GM18873 (cell line): ENCODE data around the gene CARMIL1.

Source experiments
- ATAC-seq: cut with Tn5 transposase; IDR thresholded peaks from one replicate; pipeline ENCODE4 v1.9.1; 2021; ENCODE audit warnings: mild to moderate bottlenecking, moderate library complexity, moderate number of reproducible peaks; ENCODE audit not compliant: unreplicated experiment, low FRiP score

CARMIL1 gene

GRCh38 chr6:25399885-25400284 is 120.7 kb downstream of the CARMIL1 start:
- no peak for ATAC-seq

DNA sequence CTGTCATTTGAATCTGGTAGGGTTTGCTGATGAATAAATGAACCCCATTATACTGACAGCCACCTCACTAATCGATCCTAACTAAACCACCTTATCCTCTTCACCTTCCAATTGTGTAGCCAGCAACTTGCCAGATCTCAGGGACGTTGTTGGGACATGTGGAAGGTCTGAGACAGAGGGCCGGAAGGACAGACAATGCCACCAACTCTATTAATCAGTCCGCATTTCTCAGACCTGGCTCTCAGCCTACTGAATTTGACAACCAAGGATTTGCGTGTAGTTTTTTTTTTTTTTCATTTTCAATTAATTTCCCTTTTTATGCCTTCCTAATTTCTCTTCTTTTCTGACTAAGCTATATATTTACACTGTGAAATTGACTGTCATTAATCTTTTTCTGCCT is 122.5 kb downstream of the CARMIL1 start:
- no peak for ATAC-seq

DNA sequence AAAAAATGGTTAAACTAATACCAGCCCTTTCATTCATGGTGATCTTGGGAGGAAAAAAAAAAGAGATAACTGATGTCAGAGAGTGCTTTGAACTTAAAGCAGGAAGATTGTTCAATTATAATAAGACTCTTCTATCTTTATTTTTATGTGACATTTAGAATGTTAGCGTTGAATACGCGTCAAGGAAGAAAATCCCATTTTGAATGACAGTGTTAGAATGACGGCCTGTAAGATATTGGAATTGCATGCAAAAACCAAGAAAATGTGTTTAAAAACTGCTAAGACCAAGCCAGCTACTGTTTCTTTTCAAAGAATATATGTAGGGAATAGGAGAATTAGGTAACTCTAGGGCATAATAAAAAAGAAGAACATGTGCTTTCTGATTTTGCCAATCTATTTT is 123.0 kb downstream of the CARMIL1 start:
- ATAC-seq: no peak

DNA sequence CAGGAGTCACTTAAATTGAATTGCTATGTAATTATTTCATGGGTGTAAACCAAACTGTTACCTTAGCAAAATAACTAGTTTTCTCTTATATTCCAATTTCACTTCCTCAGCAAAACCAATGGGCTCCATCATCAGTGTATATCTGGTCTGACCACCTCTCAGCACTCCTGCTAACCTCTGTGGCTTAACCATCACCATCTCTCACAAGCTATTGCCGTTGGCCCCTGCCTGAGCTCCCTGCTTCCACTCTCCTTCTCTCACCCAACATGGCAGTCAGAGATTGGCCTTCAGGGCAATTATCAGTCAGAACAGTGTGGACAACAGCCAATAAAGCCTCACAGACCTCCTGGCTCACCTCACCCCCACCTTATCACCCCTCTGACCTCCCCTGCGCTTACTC is 124.0 kb downstream of the CARMIL1 start:
- no peak for ATAC-seq

DNA sequence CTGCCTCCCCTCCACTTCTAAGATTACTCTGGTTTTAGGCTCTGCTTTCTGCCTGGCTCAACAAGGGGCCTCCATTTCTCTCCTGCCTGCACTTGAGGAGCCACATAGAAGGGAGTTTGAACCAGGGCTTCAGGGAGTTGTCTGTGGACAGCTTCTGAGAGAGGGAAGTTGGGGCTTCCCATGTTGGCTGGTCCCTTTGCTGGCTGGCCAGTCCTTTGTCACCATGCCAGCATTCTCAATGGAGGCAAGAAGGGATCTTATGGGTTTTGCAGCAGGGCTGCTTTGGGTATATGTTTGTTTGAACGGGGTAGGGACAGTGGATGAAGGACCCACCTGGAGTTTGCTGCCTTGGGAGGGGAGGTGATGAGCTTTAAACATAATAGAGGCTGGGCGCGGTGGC is 124.9 kb downstream of the CARMIL1 start:
- no peak for ATAC-seq

- peak; percentile 88 for ATAC-seq
These were observed 125.6 kb downstream of the CARMIL1 start for GRCh38 chr6:25404693-25405169.

- ATAC-seq: no peak
These were observed 126.3 kb downstream of the CARMIL1 start for GRCh38 chr6:25405442-25405841.

DNA sequence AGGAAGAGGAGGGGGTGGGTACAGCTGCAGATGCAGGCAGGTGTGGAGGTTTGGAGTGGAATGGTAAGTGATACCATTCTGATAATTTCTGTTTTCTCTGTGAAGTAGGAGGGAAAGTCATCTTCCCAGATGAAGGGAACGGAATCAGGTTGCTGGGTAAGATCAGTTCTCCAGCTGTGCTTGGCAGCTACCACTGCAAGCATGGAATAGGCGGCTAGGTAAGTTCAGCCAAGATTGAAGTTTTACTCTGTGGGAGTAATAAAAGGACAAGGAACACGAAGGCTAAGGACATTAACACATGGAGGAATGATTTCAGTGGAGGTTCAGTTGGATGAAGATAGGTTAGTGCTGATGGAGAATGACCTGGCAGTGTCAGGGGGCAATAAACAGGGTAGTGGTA is 128.3 kb downstream of the CARMIL1 start:
- no peak for ATAC-seq

- no peak for ATAC-seq
These were observed 130.9 kb downstream of the CARMIL1 start for GRCh38 chr6:25410102-25410501.

GRCh38 chr6:25411316-25411950 is 132.3 kb downstream of the CARMIL1 start:
- ATAC-seq: no peak

- no peak for ATAC-seq
These were observed 134.2 kb downstream of the CARMIL1 start for GRCh38 chr6:25413207-25413905.

DNA sequence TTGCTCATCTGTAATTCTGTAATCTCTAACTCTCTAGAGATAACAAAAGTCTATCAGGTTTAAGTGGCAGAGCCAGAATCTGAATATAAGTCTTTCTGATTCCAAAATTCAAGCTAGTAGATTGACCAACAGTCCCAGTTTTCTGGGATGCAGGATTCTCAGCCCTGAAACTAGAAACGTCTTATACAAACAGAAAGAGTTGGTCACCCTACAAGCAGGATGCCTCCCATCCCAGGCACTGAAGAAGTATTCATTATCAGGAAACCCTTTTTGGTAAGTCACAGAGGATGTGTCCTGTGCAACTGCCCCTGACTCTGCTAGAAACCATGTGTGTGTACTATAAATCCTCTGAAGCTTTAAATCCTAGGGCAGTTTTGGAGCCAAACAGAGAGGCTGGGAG is 135.0 kb downstream of the CARMIL1 start:
- no peak for ATAC-seq

GRCh38 chr6:25414755-25415154 is 135.6 kb downstream of the CARMIL1 start:
- no peak for ATAC-seq

DNA sequence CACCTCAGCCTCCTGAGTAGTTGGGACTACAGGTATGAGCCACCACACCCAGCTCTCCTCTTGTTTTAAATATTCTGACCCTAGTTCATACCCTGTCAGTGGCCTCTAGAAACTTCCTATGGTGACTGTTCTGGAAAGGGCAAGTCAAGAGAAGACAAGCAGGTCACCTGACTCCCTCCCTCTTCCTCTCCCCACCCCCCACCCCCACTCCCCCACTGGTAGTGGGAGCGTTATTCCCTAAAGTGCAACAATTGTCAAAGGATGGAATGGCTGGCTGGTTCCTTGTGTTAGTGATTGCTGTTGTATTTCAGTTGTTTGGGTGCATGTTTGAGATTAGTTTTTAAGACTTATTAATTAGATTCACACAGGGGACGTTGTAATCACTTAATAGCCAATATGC is 136.1 kb downstream of the CARMIL1 start:
- no peak for ATAC-seq

DNA sequence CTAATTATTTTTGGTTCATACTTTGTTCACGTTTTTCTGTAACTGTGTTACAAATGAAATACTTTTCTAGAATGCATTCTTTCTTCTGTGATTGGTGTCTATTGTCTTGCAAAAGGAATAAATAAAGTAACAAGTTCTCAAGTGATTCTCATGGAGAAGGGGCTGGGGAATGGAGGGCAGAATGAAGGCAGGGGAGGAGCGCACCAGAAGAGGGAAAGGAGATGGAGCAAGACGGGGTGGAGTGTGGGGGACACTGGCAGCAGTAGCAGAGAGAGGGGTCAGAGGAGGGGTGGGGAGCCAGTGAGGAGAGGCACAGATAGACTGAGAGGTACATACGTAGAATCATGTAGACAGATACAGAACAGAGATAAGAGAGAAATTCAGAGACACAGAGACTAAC is 136.5 kb downstream of the CARMIL1 start:
- no peak for ATAC-seq

DNA sequence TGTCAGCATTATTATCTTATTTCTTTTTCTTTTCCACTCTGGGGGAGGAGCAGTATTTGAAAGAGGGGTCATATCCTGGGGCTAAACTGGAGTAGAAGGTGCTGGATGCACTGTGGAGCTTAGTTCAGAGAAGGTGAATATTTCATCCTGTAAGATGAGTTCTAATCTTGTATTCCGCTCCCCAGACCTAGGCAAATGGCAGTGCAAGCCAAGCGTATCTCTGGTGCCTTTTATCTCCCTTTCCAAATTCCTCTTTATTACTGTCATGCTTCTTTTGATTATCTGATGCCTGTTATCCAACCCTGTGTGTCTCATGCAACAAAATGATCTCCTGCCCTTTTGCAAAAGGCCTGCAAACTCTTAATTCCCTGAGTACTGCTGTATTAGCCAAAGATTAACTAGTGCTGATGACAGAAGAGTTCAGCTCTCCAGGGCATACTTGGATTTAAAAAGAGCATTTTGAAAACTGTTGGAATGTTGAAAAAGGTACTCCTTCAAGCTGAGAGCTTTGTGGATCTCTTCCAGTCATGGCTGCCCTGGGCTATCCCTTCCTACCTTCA is 138.0 kb downstream of the CARMIL1 start:
- no peak for ATAC-seq

DNA sequence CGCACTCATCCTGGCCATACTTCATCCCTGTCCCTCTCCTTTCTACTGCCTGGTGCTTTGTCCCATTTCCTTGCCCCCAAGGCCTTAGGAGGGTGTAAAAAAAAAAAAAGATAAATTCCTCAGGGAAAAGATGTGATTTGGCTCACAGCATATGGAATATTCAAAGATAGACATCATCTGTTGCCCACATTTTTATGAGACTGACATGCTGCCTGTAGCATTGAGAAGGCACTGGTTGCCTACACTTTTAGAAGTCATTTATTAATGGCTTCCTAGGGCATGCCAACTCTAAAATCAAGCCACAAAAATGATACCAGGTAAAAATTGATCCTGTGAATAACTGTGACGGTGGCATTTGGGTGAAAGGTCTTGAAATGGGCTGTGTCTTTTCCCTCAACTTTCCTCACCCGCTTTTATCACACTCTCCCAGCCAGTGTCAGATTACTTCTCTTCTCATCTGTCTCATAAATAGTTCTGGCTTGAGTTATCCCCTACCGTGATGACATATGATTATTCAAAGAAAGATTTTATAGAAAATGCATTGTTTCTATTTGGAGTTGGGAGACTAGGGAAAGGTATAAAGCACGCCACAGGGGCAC is 139.4 kb downstream of the CARMIL1 start:
- ATAC-seq: no peak

GRCh38 chr6:25419879-25420278 is 140.7 kb downstream of the CARMIL1 start:
- no peak for ATAC-seq

DNA sequence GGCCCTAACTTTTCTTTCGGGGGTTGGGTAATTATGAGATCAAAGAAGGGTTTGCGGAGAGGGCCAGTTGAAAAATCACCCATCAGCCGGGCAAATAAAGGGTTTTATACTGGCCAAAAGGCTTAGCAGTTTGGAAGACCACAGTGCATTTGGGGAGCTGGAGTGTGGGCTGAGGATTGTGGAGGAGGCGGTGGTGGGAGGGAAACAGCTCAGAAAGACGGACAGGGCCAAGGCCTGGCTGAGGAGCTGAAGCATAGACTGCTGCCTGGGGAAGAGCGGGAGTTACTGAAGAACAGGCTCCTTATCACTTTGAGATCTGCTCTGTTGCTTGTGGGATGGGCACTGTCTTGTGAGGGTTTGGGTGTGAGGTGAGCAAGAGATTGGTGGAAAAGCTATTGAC is 144.2 kb downstream of the CARMIL1 start:
- no peak for ATAC-seq

DNA sequence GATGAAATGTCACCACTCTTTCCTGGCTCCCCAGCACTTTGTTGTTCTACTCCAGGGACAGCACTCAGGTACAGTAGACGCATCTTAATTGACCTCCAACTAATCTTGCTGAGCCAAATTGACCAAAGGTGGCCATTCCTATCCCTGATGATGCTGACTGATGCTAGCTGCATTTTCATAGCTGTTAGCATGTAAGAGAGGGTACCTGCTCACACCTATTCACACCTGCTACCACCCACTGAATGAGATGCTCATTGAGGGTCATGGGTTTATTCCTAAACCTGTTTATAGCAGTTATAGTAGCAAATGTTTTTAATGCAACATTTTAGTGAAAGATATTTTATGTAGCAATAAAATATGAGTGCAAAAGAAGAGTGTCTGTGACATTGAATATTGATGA is 145.1 kb downstream of the CARMIL1 start:
- no peak for ATAC-seq

- no peak for ATAC-seq
These were observed 148.4 kb downstream of the CARMIL1 start for GRCh38 chr6:25427549-25427948.
